HG02970 (cell line): Measurements from ENCODE around the gene MARK3.

Experiments used
- ATAC-seq: cut with Tn5 transposase; IDR thresholded peaks from one replicate; pipeline ENCODE4 v1.9.1; 2021; ENCODE audit warnings: mild to moderate bottlenecking, moderate library complexity, moderate number of reproducible peaks; ENCODE audit not compliant: unreplicated experiment, low FRiP score

MARK3 gene

GRCh38 chr14:103480595-103480994 is 95.4 kb downstream of the MARK3 start:
- no peak for ATAC-seq

- no peak for ATAC-seq
Observed at GRCh38 chr14:103483600-103483999, 98.4 kb downstream of the MARK3 start.

DNA sequence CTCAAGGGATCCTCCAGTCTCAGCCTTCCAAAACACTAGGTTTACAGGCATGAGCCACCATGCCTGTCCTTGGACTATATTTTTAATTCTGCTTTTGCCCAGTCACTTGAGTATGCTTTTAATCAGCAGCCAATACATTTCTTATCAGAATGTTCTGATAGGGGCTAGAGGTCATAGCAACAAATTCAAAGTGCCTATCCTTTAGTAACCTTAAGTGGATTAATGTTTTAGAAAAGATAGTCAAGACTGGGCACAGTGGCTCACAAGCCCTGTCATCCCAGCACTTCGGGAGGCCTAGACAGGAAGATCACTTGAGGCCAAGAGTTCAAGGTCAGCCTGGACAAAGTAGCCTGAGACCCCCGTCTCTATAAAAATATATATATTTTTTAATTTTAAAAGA is 100.3 kb downstream of the MARK3 start:
- ATAC-seq: no peak

DNA sequence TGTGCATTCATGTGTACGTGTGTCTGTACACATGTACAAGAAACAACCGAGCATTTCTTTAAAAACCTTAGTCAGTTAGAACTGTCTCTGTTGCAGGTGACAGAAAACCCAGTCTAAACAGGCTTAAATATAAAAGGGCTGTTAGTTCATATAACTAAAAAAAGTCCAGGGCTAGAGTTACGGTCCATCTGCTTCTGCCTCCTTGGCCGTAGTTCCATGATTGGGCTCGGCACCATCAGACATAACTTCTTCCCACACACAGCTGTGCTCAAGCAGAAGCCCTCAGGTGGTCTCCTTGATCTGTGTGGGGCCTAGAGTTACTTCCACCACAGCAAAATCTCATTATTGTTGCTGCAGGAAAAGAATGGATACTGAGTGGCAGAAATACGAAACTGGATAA is 102.9 kb downstream of the MARK3 start:
- no peak for ATAC-seq

DNA sequence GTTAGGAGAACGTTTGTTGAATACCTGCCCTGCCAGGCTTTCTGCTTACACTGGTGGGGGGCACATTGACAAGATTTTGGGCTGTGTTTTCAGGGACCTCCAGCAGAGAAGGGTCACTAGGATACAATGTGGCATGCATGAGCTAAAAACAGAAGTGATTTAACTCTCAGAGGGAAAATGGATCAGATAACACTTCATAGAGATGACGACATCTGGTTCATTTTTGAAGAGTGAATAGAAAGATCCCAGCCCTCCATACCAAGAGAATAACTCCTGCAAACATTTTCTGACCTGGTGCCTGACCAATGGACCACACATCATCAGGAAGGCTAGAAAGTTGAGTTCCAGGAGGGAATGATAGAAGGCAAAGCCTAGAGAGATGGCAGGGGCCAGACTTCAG is 103.7 kb downstream of the MARK3 start:
- no peak for ATAC-seq

DNA sequence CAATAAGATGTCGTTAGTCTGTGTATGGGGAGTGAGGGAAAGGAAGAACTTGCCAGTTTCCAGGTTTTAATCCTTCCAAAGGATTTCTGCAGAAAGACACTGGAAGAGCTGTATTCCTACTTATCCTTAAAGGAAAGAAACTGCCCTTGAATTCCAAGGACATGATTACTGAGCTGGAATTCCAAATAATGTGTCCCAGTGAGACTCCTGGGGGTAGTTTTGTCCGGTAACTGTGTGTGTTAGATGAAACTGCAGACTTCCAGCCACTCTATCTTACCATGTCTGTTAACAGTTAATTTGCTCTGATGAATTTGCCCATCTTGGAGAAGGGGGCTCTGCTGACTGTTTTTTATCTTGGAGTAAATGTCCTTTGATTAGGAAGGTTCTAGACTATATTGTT is 104.4 kb downstream of the MARK3 start:
- no peak for ATAC-seq

DNA sequence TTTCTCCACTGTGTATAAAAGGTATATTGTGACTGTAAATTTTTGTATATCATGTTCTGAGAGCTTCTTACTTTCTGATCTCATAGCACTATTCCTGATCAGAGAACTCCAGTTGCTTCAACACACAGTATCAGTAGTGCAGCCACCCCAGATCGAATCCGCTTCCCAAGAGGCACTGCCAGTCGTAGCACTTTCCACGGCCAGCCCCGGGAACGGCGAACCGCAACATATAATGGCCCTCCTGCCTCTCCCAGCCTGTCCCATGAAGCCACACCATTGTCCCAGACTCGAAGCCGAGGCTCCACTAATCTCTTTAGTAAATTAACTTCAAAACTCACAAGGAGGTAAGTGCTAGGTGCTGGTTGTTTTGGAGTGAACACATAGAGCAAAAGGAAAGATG is 106.5 kb downstream of the MARK3 start:
- no peak for ATAC-seq

- ATAC-seq: no peak
Observed at GRCh38 chr14:103492156-103492925, 107.1 kb downstream of the MARK3 start.

GRCh38 chr14:103495854-103496253 is 110.6 kb downstream of the MARK3 start:
- no peak for ATAC-seq

DNA sequence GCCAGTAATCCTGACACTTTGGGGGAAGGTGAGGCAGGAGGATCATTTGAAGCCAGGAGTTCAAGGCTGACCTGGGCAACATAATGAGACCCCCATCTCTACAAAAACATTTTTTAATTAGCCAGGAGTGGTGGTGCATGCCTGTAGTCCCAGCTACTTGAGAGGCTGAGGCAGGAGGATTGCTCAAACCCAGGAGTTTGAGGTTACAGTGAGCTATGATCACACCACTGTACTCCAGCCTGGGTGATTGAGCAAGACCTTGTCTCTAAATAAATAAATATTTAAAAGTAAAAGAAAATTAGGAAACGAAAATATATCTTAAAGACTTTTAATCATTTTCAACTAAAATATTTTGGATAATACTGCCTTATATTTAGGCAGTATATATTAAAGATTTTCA is 111.6 kb downstream of the MARK3 start:
- ATAC-seq: no peak

DNA sequence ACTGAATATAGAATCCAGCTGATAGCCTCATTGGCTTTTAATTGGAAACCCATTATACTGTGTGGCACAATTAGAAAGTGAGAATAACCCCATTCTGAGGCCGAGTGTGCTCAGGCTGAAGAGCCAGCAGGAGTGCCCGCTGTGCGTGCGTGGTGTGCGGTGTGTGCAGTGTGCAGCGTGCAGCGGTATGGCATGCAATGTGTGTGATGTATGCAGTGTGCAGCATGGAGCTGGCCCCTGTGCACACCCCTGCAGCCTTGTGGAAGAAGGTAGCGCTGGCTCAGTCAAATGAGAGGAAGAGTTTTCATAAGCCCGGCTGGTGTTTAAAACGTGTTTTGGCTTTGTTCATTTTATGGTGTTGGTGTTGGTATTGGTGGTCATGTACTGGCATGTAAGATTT is 114.5 kb downstream of the MARK3 start:
- no peak for ATAC-seq

GRCh38 chr14:103500148-103500990 is 115.2 kb downstream of the MARK3 start:
- no peak for ATAC-seq

DNA sequence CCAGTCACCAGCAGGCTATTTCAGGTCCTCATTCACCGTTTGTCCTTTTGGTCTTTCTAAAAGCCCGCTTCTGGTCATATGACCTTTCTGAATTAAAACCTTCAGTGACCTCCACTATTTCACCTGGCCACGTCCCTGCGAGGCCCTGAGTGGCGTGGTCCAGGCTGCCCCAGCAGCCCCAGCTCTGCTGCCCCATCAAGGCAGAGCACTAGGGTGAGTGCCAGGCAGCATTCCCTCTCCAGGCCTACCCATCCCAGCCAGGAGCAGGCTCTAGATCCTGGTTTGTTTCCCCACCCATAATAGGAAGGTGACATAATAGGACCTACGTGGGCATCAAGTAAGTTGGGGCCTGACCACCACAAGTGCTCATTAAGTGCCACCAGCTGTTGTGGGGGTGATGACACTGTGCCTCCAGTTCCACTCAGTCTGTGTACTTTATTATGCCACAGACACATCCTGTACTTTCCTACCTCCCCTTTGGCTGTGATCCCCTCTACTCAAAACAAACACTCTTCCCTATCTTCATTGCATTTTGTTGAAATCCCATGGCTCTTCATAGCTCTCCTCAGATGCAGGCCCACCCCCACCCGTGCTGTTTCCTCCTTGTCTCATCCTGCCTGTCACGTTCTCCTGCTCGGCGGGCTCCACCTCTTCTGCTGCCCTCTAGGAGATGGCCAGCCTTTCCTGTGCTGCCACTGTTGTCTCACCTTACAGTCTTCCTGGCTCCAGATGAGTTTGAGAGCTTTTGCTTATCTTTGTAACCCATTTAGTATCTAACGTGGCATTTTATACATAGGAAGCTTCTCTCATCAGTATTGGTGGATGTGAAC is 116.0 kb downstream of the MARK3 start:
- no peak for ATAC-seq

DNA sequence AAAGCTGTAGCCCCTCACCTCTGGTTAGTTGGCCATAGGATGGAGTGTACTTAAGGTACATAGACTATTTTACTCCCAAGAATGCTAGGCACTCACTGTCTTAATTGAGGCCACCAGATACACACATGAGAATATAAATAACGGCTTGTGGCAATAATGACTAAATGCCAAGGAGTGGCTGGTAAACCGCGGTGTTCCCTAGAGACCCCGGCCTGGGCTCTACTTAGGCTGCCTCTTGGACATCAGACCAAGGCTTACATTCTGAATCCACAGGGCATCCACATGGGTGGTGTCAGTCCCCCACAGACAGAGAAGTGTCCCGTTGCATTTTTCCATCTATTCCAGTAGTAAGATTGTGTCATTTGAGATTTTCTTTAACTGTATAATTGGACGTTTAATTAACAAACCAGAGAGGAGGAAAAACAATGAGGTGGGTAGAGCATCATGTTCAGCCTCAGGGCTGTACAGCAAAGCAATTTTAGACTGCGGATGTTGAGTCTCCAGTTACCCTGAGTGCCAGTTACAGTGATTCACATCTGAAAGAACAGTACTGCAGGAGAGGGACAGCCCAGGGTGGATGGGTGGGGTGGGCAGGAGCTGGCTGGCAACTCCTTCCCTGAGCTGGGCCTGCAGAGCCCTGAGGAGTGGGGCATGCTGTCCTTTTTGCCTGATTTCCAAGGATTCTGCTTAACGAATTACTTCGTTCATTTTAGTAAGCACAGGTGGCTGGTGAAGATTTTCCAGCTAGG is 116.9 kb downstream of the MARK3 start:
- ATAC-seq: no peak

GRCh38 chr14:103502877-103503276 is 117.7 kb downstream of the MARK3 start:
- ATAC-seq: no peak

DNA sequence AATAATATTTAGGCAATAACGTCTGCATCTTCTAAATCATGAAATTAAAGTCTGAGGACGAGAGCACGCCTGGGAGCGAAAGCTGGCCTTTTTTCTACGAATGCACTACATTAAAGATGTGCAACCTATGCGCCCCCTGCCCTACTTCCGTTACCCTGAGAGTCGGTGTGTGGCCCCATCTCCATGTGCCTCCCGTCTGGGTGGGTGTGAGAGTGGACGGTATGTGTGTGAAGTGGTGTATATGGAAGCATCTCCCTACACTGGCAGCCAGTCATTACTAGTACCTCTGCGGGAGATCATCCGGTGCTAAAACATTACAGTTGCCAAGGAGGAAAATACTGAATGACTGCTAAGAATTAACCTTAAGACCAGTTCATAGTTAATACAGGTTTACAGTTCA is 118.1 kb downstream of the MARK3 start:
- ATAC-seq: no peak

GRCh38 chr14:103504991-103505565 is 119.9 kb downstream of the MARK3 start:
- ATAC-seq: no peak

GRCh38 chr14:103507751-103508150 is 122.5 kb downstream of the MARK3 start:
- ATAC-seq: no peak

- no peak for ATAC-seq
Observed at GRCh38 chr14:103508521-103509329, 123.5 kb downstream of the MARK3 start.
